GM21360 (cell line): Measurements from ENCODE around the gene KCTD5.

Experiments
- ATAC-seq: cut with Tn5 transposase; IDR thresholded peaks from one replicate; pipeline ENCODE4 v1.9.1; 2021; ENCODE audit warnings: mild to moderate bottlenecking, moderate library complexity; ENCODE audit not compliant: unreplicated experiment

Gene KCTD5

GRCh38 chr16:2721634-2722173 is 39.4 kb downstream of the KCTD5 start:
- ATAC-seq: peak; percentile 1

- no peak for ATAC-seq
These were observed 41.9 kb downstream of the KCTD5 start for GRCh38 chr16:2724088-2724676.

DNA sequence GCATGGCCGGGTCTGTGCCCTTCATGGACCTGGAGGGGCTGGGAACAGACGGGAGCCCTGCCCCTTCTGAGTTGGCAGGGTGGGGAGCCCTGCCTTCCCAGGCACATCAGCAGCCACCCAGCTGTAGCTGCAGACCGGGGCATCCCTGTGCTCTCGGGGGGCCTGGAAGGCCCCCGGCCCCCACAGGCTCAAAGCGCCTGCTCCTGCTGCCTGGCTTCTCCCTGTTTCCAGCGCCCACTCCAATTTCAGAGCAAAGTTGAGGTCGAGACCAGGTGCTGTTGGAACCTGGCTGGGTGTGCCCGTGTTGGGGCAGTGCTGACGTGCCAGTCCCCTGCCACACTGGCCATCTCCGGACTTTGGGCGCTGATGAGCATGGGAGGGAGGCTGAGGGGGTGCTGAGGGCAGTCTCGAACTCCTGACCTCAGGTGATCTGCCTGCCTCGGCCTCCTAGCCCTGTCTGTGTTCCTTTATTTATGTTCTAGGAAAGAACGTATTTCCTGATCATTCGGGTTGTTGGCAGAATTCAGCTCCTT is 42.6 kb downstream of the KCTD5 start:
- no peak for ATAC-seq

DNA sequence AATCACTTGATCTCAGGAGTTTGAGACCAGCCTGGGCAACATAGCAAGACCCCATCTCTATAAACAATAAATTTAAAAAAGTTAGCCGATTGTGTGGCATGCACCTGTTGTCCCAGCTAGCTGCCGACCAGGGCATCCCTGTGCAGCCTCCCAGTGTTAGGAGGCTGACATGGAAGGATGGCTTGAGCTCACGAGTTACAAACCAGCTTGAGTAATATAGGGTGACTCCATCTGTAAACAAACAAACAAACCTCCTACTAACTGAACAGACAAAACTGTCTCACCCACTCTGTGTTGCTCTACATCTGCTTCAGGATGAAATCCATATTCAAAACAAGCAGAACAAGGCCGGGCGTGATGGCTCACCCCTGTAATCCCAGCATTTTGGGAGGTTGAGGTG is 44.6 kb downstream of the KCTD5 start:
- no peak for ATAC-seq

DNA sequence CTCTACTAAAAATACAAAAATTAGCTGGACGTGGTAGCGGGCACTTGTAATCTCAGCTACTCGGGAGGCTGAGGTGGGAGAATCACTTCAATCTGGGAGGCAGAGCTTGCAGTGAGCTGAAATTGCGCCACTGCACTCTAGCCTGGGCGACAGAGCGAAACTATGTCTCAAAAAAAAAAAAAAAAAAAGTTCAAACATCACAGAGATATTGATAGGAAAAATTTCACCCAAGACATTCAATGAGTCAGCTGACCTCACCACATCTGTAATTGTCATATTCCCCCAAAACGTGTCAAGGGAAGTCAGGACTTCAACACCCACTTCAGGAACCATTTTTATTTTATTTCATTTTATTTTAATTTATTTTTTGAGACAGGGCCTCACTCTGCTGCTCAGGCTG is 45.7 kb downstream of the KCTD5 start:
- no peak for ATAC-seq

DNA sequence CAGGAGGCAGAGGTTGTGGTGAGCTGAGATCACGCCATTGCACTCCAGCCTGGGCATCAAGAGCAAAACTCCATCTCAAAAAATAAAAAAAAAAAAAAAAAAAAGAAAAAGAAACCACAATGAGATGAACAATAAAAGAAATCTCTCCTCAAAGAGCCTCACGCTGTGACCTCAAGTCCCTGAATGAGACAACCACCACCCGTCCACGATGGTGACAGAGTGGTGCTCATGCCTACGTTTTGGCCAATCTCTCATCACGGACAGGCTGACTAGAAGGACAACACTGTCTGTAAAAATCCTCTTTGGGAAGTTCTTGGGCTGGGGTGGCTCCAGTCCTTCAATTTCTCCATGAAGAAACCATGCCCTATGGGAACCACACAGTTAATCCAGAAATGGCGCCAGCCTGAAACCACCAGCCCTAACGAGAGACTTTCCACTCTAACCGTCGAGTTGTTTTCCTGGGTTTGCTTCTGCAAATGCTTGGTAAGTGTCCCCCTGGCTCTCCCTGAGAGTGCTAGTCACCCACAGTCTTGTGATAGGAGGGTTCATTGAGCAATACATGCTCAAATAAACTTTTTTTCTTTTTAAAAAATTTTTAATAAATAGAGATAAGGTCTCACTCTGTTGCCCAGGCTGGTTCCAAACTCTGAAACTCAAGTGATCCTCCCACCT is 52.7 kb downstream of the KCTD5 start:
- ATAC-seq: no peak

DNA sequence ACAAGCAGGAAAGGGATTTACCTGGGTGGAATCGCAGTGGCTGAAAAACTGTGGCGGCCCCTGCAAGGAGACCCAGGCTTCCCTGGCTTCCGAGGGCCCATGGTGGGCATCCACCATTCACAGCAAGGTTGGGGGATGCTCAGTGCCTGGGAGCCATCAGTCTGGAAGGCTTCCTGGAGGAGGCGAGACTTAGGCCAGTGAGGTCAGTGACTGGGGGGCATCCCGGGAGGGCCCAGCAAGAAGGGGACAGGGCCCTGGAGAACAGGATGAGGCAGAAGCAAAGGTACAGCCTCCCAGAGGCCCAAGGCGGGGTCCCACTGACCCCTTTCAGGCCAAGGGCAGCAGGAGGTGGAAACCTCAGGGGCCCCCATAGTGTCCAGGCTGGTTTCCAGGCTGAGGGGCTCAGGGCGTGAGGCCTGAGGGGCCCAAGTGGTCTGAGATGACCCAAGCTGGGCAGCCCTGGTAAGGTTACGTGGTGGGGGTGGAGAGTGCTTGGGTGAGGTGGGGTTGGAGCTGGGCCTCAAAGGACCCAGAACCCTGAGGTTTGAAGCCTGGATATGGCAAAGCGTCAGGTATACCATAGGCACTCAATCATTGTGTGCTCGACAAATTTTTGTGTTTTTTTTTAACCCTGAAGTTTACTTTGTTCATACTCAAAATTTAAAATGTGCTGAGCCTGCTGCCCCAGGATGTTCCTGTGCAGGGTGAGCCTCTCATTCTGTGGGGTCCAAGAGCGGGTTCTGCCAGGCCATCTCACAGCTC is 54.3 kb downstream of the KCTD5 start:
- no peak for ATAC-seq

DNA sequence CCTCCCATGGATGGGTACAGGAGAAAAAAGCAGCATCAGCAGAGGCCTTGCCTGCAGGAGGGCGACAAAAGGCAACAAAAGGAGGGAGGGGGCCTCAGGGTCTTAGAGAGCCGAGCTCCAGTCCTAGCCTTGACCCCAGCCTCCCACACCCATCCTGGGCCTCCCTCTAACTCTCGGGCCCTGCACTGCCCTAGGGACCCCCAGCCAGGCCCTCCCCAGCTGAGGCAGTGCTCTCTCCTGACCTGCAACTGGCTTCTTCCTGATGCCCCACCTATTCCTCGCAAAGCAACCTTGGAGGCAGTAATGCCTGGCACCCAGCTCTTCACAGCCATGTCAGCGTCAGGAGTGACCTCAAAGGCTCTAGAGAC is 54.9 kb downstream of the KCTD5 start:
- no peak for ATAC-seq

DNA sequence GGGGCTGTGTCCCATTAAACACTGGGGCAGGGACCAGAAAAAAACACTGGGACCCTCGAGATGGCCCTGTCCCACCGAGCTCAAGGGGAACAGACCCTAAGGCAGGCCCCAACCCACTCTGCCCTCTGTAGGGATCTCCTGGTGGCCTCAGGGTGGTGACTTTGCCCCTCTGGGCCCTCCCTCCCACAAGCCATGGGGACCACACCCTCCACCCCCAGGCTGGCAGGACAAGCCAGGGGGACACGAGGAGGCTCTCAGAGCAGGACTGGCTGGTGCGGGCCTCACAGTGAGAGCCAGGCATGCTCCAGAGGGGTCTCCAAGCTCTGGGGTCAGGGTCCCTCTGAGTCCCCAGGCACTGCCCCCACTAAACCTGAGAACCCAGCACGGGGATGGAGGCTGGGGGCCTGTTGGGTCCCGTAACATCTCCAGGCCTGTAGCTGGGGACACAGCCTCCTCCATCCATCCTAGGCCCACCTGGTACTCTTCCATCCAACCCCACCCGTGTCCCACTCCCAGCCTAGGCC is 55.6 kb downstream of the KCTD5 start:
- no peak for ATAC-seq

- no peak for ATAC-seq
These were observed 56.3 kb downstream of the KCTD5 start for GRCh38 chr16:2738615-2739014.

DNA sequence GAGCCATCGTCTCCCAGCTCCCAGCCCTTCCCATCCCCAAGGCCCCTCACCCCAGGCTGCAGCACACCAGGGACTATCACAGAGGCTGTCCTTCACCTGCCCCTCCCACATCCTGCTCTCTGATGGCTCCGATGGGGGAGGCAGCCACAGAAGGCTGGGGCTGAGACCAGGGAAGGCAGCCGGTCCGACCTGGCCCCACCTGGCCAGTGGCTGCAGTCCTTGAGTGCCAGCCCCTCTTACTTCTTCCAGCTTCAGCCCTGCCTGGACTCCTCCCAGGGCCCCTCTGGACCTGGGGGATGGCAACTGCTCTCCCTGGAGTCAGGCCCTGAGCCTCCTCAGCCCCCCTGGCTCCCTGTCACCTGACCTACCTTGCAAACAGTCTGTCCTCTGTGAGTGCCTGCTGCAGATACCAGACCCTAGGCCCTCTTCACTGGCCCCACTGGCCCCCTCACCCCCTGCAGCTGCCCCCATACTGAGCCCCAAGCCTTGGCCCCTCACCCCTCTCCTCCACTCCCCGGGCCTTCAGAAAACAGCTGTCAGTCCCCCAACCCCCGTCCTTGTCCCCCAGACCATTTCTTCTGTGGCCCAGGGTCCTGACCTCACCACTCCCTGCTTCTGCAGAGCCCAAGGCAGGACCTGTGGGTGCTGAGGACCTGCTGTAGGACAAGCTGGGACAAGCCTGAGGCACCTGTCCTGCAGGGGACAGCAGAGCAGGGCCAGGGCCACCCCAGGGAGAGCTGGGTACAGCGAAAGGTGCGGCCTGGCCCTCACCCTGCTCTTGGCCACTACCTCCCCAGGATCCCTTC is 57.5 kb downstream of the KCTD5 start:
- ATAC-seq: no peak

- no peak for ATAC-seq
These were observed 58.2 kb downstream of the KCTD5 start for GRCh38 chr16:2740476-2740875.

DNA sequence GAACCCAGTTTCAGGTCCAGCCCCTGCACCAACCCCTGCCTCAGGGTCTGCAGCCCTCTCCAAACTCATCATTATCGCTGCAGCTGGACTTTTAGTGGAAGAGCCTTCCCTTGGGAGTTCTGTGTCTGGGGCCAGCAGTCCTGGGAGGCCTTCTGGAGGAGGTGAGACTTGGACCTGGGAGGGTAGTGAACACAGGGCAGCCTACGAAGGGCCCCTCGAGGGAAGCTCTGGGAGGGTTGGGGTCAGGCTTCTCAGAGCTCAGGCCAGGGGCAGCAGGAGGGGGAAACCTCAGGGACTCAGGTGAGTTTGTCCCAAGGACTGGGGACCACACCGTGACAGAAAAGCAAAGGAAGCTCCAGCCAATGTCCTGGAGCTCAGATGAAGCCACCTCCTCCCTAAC is 58.8 kb downstream of the KCTD5 start:
- ATAC-seq: no peak

DNA sequence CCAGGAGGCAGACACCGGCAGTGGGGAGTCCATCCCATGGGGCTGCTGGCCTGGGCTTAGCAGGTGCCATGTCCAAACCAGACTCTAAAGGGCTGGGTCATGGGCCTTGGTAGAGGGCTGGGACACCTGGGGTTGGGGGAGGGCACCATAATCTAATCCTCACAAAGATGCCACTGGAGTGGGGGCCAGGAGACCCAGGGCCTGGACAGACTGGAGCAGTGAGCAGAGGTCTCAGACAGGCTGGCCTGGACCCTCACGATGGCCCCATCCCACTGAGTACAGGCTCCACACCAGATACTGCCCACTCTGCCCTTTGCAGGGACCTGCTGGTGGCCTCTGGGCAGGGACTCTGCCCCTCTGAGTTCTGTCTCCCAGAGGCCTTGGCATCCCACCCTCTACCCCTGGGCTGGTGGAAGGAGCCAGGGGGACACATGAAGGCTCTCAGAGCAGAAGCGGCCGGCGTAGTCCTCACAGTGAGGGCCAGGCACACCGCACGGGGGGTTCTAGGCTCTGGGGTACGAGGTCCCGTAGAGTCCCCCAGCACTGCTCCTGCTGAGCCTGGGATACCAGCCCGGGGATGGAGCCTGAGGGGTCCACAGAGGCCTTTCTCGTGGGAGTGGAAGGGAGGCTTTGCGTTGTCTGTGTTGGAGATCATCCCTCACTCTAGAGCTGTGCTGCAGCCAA is 60.1 kb downstream of the KCTD5 start:
- no peak for ATAC-seq

GRCh38 chr16:2743007-2743810 is 60.9 kb downstream of the KCTD5 start:
- ATAC-seq: no peak

GRCh38 chr16:2744711-2745110 is 62.4 kb downstream of the KCTD5 start:
- no peak for ATAC-seq

GRCh38 chr16:2745116-2745890 is 63.0 kb downstream of the KCTD5 start:
- ATAC-seq: no peak

DNA sequence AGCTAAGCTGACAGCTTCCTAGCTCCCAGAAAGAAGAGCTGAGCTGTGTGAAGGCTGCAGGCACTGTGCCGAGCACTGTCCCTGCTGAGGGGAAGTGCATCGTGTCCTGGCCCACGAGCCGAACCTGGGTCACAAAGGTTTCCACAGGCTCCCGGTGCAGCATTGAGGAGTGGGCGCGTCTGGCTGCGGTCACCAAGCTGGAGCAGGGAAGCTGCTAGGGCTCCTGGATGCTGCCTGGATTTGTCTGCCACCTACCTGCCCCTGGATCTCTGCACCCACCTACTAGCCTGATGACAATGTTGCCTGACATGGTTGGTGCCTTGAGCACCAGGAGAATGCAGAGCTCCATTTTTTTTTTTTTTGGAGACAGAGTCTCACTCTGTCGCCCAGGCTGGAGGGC is 63.6 kb downstream of the KCTD5 start:
- ATAC-seq: no peak
